Myocyte (in vitro differentiated cells): ENCODE data around the gene ZDHHC11. TPM values are rescaled to one million over a fixed set of nuclear protein-coding genes. Genes with fewer than 3 reads are reported as not detected.
"Not testable (repeated sequence)": the region's sequence is repeated elsewhere in the genome, so short reads cannot be mapped to it uniquely, and the experiment has no call there.

ENCODE experiments used
- DNase-seq: peaks from one replicate; pipeline ENCODE4 v3.0.0-alpha.2; 2012; ENCODE audit warnings: low read depth
- total RNA-seq: library from RNA; depleted of rRNA; stranded (reverse); fragments of >200 nt; gene quantifications from 2 replicates; pipeline ENCODE4 v1.2.3, GENCODE V29; 2014

The ZDHHC11 gene
- total RNA-seq, 1 donor from 2014 or later, result 0.37 TPM

GRCh38 chr5:778421-778820, 72.4 kb downstream of the ZDHHC11 start:
- not testable (repeated sequence) for DNase-seq

DNA sequence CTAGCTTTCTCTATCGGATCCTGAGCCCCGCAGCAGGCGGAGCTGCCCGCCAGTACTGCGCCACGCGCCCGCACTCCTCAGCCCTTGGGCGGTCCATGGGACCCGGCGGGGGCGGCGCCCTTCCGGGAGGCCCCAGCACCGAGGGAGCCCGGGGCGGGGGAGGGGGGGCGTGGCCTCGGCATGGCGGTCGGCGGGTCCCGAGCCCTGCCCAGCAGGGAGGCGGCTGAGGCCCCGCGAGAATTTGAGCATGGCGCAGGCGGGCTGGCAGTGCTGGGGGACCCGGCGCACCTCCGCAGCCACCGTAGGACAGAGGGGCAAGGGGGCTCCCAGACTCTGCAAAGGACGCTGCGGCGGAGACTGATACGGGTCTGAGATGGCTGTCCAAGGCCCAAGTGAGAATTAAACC, 73.0 kb downstream of the ZDHHC11 start:
- DNase-seq, result no peak

GRCh38 chr5:776862-777711, 73.7 kb downstream of the ZDHHC11 start:
- DNase-seq, result no peak

DNA sequence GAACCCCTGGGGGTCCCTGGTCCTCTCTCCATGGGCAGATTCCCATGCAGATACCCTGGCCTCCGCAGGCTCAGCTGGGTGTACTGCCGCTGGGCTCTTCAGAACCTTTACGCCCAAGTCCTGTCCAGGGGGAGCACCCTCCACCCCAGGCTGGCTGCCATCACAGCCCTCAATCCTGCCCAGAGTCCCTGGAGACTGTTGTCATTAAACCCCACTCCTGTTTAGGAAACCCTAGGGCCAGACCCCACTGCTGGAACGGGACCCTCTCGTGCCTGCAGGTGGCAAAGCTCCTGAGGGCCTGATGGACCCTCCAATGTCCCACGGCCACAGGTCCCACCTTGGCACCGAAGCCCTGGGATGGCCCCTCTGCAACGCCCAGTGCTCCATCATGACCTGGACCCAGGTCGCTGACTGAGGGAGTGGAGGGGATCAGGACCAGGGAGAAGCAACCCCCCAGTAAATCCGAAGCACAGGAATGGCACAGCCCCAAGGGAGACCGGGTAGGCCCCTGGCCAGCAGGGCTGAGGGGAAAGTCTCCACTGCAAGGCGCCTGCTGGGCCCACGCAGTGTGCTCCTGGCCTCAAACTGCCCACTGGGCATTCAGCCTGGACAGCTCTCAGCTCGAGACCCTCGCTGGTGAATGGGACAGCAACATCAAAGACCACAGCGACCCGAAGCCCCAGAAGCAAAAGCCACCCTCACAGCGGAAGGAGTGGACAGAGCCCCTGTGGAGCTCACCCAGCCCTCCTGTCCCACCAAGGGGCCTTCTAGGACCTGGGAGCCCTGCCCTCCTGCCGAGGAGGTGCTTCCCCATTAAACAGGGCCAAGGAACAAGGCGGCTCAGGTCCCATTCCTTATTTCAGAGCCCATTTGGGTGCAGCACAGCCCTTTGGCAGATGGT, 74.6 kb downstream of the ZDHHC11 start:
- DNase-seq, result no peak

DNA sequence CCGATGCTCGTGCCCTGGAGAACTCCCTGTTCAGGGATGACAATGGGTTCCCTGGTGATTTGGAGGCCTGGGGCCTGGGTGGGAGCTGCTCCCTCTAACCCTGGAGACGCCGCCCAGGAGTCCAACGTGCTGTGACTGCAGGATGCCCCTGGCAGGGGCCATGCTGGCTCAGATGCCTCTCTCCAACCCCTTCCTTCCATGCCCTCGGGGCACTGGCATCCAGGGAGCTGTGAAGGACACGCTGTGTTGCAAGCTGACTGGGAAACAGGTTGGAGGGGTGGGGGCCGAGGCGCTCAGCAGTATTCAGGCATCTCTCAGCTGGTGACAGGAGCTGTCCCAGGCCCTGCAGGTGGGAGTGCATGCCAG, 75.2 kb downstream of the ZDHHC11 start:
- DNase-seq, result not testable (repeated sequence)

GRCh38 chr5:774854-775505, 75.8 kb downstream of the ZDHHC11 start:
- not testable (repeated sequence) for DNase-seq

- not testable (repeated sequence) for DNase-seq
Measured at GRCh38 chr5:774304-774703, 76.5 kb downstream of the ZDHHC11 start.

- DNase-seq, result no peak
Measured at GRCh38 chr5:773517-774264, 77.1 kb downstream of the ZDHHC11 start.

DNA sequence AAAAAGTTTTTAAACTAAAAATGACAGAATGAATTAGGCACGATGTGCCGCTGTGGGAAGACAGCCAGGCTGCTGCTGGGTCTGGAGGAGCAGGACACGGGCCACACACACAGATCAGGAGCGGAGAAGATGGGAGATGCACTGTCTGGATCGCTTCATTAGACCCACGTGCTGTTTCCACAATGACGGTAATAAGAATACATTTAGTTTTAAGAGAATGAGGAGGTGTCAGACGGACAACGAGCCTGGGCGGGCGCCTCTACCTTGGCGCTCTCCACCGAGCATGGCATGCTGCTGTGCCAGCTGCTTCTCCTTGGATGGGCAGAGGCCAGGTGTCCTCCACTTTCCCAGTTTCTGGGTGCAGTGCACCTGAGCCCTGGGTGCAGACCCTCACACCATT, 77.9 kb downstream of the ZDHHC11 start:
- not testable (repeated sequence) for DNase-seq

DNA sequence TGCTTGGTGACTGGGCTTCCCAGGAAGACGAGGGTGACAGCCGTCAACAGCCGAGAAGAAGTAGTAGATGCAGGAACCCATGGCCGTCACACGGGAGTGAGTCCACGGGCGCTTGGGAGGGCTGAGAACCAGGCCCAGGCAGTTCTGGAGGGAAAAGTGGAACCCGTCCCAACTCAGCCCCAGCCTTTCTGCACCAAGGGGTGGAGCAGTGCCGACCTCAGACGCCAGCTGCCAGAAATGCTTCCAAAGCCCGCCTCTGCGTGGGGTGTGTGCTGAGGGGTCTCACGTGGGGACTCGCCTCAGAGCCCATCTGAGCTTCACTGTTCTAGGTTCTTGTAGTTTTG, 78.3 kb downstream of the ZDHHC11 start:
- not testable (repeated sequence) for DNase-seq

DNA sequence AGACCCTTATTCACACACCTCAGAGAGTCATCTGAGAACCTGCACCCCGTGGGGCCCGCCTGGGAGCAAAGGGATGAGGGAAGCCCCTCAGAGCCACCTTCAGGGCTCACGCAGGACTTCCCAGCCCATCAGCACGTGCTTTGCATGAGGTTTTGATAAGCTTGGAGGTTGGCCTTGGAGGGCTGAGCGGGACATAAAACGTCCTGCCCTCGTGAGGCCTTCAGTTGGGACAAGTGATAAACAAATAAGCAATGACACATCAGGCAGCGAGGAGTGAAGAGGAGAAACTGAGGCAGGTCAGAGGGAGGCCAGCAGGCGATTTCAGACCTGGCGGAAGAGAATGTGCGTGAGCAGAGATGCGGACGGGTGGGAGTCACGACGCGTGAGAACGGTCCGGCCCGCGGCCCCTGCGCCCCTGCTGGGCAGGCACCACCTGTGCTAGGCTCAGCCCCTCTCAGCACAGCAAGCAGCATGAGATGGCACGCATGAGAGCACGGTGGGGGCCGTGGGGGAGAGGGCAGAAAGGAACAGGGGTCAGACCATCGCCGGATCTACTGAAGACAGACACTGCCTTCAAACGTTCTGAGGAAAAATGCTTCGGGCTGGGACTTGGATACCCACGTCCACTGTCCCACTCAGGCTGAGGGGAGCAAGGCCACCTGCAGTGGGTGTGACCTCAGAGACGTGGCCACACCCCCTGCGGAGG, 78.8 kb downstream of the ZDHHC11 start:
- DNase-seq, result not testable (repeated sequence)

GRCh38 chr5:771087-771781, 79.6 kb downstream of the ZDHHC11 start:
- DNase-seq, result not testable (repeated sequence)

DNA sequence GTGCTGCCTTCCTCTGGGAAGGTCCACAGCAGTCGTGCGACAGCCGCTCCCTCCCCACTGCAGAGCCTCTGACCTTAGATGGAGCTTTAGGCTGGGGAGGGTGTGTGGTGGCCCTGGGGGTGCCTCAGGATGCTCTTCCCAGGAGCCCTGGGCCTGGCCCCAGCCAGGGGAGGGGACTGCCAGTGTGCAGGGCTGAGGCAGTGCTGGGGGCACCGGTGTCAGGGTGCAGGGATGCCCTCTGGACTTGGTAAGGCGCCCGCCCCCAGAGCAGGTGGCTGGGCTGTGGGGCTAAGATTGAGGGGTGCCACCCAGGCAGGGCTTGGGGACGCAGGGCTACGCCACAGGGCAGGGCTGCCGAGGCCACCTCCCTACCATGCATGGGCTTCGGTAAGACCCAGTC, 80.2 kb downstream of the ZDHHC11 start:
- not testable (repeated sequence) for DNase-seq

DNA sequence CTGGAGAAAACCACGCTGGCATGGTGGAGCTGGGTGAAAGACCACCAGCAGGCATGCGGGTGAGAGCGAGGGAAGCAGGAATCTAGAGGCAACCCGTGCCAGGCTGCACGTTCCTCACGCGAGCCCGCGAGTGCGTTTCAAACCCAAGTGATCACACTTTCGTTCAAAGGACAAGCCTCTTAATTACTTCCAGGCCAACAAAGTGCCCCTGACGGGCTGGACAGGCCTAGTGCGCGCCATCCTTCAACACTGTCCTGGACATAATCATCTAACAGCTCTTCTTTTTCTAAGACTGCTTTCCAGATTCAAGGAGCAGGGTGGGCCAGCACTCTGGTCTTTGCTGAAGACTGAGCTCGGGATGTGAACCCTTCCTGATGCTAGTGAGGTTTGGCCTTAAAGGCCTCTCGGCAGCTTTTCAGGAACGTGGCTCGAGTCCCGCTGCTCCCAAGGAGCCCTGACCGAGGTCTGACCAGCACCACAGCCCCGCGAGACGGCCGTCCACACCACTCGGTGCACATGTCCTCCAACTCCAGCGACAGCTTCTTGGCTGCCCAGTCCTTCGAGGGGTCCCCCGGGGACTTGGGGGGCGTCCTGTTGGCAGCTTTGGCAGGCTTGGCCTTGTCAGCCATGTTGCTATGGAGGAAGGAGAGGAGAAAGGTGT, 81.2 kb downstream of the ZDHHC11 start:
- not testable (repeated sequence) for DNase-seq

GRCh38 chr5:766666-767431, 83.9 kb downstream of the ZDHHC11 start:
- DNase-seq, result no peak

GRCh38 chr5:765948-766631, 84.7 kb downstream of the ZDHHC11 start:
- no peak for DNase-seq

GRCh38 chr5:763998-764781, 86.6 kb downstream of the ZDHHC11 start:
- DNase-seq, result no peak
